ENCODE measurements around the gene IFITM2.

DNA sequence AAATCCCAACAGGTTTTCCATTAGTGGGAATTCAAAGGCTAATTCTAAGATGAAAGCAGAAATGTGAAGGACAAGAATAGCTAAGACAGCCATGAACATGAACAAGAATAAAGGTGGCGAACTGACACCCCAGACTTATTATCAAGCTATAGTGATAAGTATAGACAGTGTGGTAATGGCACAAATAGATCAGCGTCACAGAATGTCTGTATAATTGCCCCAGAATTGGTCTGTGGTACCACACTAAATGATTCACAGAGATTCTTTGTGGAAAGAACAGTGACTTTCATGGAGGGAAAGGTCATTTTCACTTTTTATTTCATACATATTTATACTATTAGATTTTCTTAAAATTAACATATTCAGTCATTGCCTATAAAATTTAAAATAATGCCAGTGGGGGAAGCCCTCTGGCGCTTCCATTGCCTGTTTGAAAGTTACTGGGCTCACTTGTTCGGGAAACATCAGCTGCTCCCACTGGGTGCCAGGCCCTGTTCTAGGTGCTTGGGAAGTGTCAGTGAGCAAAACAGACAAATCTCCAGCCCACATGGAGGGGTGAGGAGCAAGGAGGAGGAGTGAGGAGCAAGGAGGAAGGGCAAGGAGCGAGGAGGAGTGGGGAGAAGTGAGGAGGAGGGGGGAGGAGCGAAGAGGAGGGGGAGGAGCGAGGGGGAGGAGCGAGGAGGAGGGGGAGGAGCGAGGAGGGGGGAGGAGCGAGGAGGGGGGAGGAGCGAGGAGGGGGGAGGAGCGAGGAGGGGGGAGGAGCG is 40.8 kb upstream of the IFITM2 start:
- TF ChIP-seq YY1 (IDR thresholded peaks at IDR 0.05; ENCODE audit: insufficient read depth, insufficient read length): no peak
- TF ChIP-seq ZNF274 (IDR thresholded peaks at IDR 0.05; ENCODE audit: low read depth, low read length): no peak
- no peak for TF ChIP-seq SUZ12 (IDR thresholded peaks at IDR 0.05; ENCODE audit: extremely low read depth, insufficient read depth, insufficient read length)

Measured in NT2/D1 (cell line).